CD4-positive, alpha-beta memory T cell (primary cell): ENCODE data around the gene CBS. TPM values are rescaled to one million over a fixed set of nuclear protein-coding genes. Genes with fewer than 3 reads are reported as not detected.
A peak's percentile ranks its signal among the peaks of the same experiment; 100 is the strongest.
"Not testable (repeated sequence)": the region's sequence is repeated elsewhere in the genome, so short reads cannot be mapped to it uniquely, and the experiment has no call there.

Experiments used
- CTCF ChIA-PET: fragments of 350-600 bp; sonication (Branson Sonifier 250); formaldehyde crosslinking; loops from one replicate; lab custom pipeline; 2021; ENCODE audit warnings: inconsistent platforms; ENCODE audit not compliant: partially characterized antibody; lab: Charles Lee
- POLR2A ChIA-PET: fragments of 350-600 bp; sonication (Branson Sonifier 250); formaldehyde crosslinking; loops from one replicate; lab custom pipeline; 2021; ENCODE audit not compliant: partially characterized antibody; lab: Charles Lee
- DNase-seq, 5 donors: peaks; one replicate each; pipeline versions ENCODE4 v3.0.0 to v3.0.0-alpha.2; 2020 to 2022; ENCODE audit warnings: mixed read lengths in 1 of 5
- H3K27ac ChIP-seq: one replicate; pipeline ENCODE4 v1.7.0; 2013; ENCODE audit warnings: low read depth, low read length
- H3K27me3 ChIP-seq: 2 replicates; pipeline ENCODE4 v1.7.0; 2013; ENCODE audit warnings: mild to moderate bottlenecking, low read length, moderate library complexity; ENCODE audit not compliant: insufficient read depth
- H3K36me3 ChIP-seq: 2 replicates; pipeline ENCODE4 v1.7.0; 2013; ENCODE audit warnings: mild to moderate bottlenecking, low read length, moderate library complexity; ENCODE audit not compliant: insufficient read depth
- H3K4me1 ChIP-seq: 2 replicates; pipeline ENCODE4 v1.7.0; 2013; ENCODE audit warnings: mild to moderate bottlenecking, low read length, moderate library complexity; ENCODE audit not compliant: insufficient read depth
- H3K4me3 ChIP-seq, 2 donors: one replicate each; pipeline ENCODE4 v1.7.0; 2013; ENCODE audit warnings: low read length in 2 of 2, mild to moderate bottlenecking in 1 of 2
- H3K9me3 ChIP-seq, 2 donors: one replicate each; pipeline ENCODE4 v1.7.0; 2013; ENCODE audit warnings: low read length in 2 of 2, control low read depth in 1 of 2; ENCODE audit not compliant: control insufficient read depth in 1 of 2
- H3K27ac Mint-ChIP-seq, 7 donors: one replicate each; pipeline ENCODE4 v1.8.0; 2020 to 2021; ENCODE audit warnings: mixed read lengths in 7 of 7, mild to moderate bottlenecking in 6 of 7, inconsistent platforms in 3 of 7, moderate library complexity in 3 of 7
- H3K27me3 Mint-ChIP-seq, 2 donors: one replicate each; pipeline ENCODE4 v1.8.0; 2020 to 2021; ENCODE audit warnings: mixed read lengths in 2 of 2
- H3K36me3 Mint-ChIP-seq, 2 donors: one replicate each; pipeline ENCODE4 v1.8.0; 2020 to 2021; ENCODE audit warnings: mixed read lengths in 2 of 2, inconsistent platforms in 1 of 2, mild to moderate bottlenecking in 1 of 2
- H3K4me1 Mint-ChIP-seq, 4 donors: one replicate each; pipeline ENCODE4 v1.8.0; 2020 to 2021; ENCODE audit warnings: mixed read lengths in 4 of 4, mild to moderate bottlenecking in 1 of 4
- H3K4me3 Mint-ChIP-seq, 8 donors: one replicate each; pipeline ENCODE4 v1.8.0; 2020 to 2021; ENCODE audit warnings: mixed read lengths in 8 of 8, mild to moderate bottlenecking in 7 of 8, moderate library complexity in 6 of 8, inconsistent platforms in 3 of 8
- H3K9me3 Mint-ChIP-seq, 8 donors: one replicate each; pipeline ENCODE4 v1.8.0; 2020 to 2021; ENCODE audit warnings: mixed read lengths in 8 of 8, mild to moderate bottlenecking in 5 of 8, inconsistent platforms in 3 of 8, moderate library complexity in 1 of 8
- intact Hi-C: fragments of 100-400 bp; cut with micrococcal nuclease; formaldehyde crosslinking; loops from one replicate; pipeline ENCODE4 v1.15.1; 2023
- polyA plus RNA-seq, 2 donors: library from polyadenylated mRNA; unstranded; fragments of 300-500 nt; fragmentation: Illumina TruSeq; gene quantifications; one replicate each; pipeline ENCODE4 v1.2.3, GENCODE V29; 2021
- total RNA-seq, 2 experiments: library from RNA; stranded (reverse); gene quantifications; one replicate each; pipeline ENCODE4 v1.2.3, GENCODE V29; 2021

Gene CBS
- total RNA-seq, result under 1 TPM in 1 of 2 experiments, not detected in 1; 0.81 TPM
- polyA plus RNA-seq, result not detected

DNA sequence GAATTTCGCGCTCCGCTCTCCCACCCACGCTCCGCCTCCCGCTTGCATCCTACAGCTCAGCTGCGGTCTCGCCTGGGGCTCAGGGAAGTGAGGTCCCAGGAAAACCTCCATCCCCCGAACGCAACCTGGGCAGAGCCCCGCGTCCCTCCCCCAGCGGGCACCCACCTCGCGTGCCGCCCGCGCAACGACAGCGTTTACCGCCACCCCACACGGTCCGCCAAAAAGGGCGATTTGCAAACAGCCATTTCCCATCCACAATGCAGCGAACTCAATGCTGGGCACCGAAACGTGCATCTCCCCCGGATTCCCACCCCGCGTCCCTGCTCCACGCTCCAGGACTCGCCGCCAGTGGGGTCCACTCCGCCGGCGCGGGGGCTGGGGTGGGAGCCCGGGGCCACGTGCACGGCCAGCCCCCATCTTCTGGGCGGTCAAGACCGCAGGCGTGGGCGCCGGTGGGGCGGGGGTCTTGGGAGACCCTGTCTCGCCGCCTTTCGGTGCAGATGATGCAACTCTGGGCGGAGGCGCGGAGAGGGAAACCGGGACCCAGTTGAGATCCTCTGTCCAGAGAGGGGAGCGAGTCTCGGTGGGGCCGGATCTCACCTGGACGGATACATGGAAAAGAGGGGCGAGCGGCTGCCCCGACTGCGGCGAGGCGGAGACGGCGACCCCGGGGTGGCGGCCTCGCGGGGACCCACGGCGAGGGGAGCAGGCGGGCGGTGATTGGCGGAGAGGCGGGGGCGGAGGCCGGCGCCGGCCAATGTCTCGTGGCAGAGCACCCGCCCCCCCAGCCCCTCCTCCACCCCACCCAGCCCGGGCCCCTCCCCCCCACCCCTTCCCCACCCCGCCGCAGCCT, at the start of gene CBS:
TSS of gene CBS (minus strand) at position 666 of the 853 bp plus-strand sequence. CDS start 3,642 bp downstream, outside the sequence.
- H3K27ac ChIP-seq, POLR2A ChIA-PET, H3K27me3 Mint-ChIP-seq, DNase-seq, H3K4me1 ChIP-seq, H3K4me1 Mint-ChIP-seq, intact Hi-C loops, H3K36me3 ChIP-seq, H3K36me3 Mint-ChIP-seq, H3K27ac Mint-ChIP-seq, H3K4me3 Mint-ChIP-seq, CTCF ChIA-PET, H3K4me3 ChIP-seq, H3K9me3 ChIP-seq, H3K27me3 ChIP-seq, H3K9me3 Mint-ChIP-seq: not testable (repeated sequence)

DNA sequence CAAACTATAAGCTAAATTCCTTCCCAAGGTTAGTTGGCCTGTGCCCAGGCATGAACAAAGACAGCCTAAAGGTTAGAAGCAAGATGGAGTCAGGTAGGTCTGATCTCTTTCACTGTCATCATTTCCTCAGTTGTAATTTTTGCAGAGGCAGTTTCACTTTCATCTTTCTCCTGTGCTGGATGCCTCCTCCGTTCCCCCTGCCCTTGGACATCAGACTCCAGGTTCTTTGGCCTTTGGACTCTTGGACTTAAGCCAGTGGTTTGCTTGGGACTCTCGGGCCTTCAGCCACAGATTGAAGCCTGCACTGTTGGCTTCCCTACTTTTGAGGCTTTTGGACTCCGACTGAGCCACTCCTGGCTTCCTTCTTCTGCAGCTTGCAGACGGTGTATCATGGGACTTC, 40.3 kb upstream of the CBS start:
- H3K27ac ChIP-seq, H3K4me1 Mint-ChIP-seq, intact Hi-C loops, H3K9me3 ChIP-seq, H3K9me3 Mint-ChIP-seq, CTCF ChIA-PET, H3K4me1 ChIP-seq, DNase-seq, POLR2A ChIA-PET, H3K27me3 ChIP-seq, H3K27me3 Mint-ChIP-seq, H3K27ac Mint-ChIP-seq, H3K36me3 ChIP-seq, H3K36me3 Mint-ChIP-seq, H3K4me3 ChIP-seq, H3K4me3 Mint-ChIP-seq: not testable (repeated sequence)

DNA sequence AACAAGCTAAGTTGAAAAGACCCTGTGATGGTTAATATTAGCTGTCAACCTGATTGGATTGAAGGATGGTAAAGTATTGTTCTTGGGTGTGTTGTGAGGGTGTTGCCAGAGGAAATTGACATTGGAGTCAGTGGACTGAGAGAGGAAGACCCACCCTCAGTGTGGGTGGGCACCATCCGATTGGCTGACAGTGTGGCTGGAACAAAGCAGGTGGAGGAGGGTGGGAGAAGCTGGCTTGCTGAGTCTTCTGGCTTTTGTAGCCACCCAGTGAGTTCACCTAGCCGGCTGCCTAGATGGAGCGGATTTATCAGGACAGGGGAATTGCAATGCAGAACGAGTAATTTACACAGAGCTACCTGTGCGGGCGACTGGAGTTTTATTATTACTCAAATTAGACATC, 38.8 kb upstream of the CBS start:
- H3K4me1 Mint-ChIP-seq, H3K9me3 ChIP-seq, CTCF ChIA-PET, DNase-seq, intact Hi-C loops, H3K27ac ChIP-seq, H3K27me3 ChIP-seq, H3K36me3 Mint-ChIP-seq, H3K4me3 Mint-ChIP-seq, H3K36me3 ChIP-seq, H3K27me3 Mint-ChIP-seq, POLR2A ChIA-PET, H3K27ac Mint-ChIP-seq, H3K9me3 Mint-ChIP-seq, H3K4me1 ChIP-seq, H3K4me3 ChIP-seq: not testable (repeated sequence)

GRCh38 chr21:43109006-43109405, 33.4 kb upstream of the CBS start:
- H3K27me3 Mint-ChIP-seq, H3K27ac Mint-ChIP-seq, H3K4me3 Mint-ChIP-seq, H3K9me3 Mint-ChIP-seq, H3K4me1 Mint-ChIP-seq, CTCF ChIA-PET, H3K4me3 ChIP-seq, H3K36me3 ChIP-seq, H3K27me3 ChIP-seq, H3K4me1 ChIP-seq, intact Hi-C loops, H3K36me3 Mint-ChIP-seq, DNase-seq, H3K27ac ChIP-seq, POLR2A ChIA-PET, H3K9me3 ChIP-seq: not testable (repeated sequence)

DNA sequence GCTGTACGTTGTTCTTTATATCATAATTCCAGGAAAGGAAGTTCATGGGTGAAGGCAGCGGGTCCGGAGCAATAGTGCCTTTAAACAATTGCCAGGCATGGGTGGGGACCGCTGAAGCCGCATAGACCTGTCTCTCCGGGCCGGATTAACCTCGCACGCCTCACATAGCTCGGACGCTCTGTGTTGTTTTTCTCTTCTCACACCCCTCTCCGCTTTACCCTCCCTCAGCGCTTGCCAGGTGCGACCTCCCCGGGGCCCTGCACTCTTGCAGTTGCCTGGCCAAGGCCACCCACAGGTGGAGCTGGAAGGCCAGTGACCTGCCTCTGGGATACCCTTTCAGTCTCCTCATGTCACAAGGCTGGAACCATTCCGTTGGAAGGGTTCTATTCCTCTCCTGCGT, 32.5 kb upstream of the CBS start:
- H3K4me3 Mint-ChIP-seq, DNase-seq, H3K4me1 Mint-ChIP-seq, H3K9me3 ChIP-seq, H3K4me1 ChIP-seq, H3K27ac Mint-ChIP-seq, POLR2A ChIA-PET, H3K27me3 Mint-ChIP-seq, CTCF ChIA-PET, H3K27me3 ChIP-seq, intact Hi-C loops, H3K36me3 ChIP-seq, H3K36me3 Mint-ChIP-seq, H3K27ac ChIP-seq, H3K4me3 ChIP-seq, H3K9me3 Mint-ChIP-seq: not testable (repeated sequence)

DNA sequence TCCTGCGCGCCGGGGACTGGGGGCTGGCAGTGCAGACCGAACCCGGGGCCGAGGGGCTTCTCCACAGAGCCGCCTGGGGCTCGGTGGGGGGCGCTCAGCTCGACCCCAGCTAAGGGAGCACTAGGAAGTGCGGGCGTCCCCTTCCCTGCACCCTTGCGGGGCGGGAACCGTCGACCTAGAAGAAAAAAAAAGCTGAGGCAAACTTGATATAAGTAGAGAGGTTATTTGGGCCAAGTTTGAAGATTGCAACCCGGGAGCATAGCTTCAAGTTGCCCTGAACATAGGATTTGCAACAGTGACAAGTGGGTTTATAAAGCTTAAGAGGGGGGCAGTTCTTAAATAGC, 32.1 kb upstream of the CBS start:
- CTCF ChIA-PET, intact Hi-C loops, H3K4me1 Mint-ChIP-seq, H3K9me3 ChIP-seq, H3K4me3 Mint-ChIP-seq, H3K36me3 Mint-ChIP-seq, H3K36me3 ChIP-seq, DNase-seq, H3K27ac Mint-ChIP-seq, H3K4me1 ChIP-seq, H3K27ac ChIP-seq, H3K27me3 ChIP-seq, H3K27me3 Mint-ChIP-seq, H3K4me3 ChIP-seq, H3K9me3 Mint-ChIP-seq, POLR2A ChIA-PET: not testable (repeated sequence)

- H3K27me3 Mint-ChIP-seq, POLR2A ChIA-PET, intact Hi-C loops, CTCF ChIA-PET, H3K4me1 ChIP-seq, H3K27me3 ChIP-seq, H3K9me3 ChIP-seq, H3K9me3 Mint-ChIP-seq, H3K36me3 Mint-ChIP-seq, H3K4me3 ChIP-seq, H3K36me3 ChIP-seq, H3K4me1 Mint-ChIP-seq: not testable (repeated sequence)
- H3K4me3 Mint-ChIP-seq, result peak within 1 kb of the TSS in 5 of 8 donors; percentile 35 to 79 (median 50)
- H3K27ac Mint-ChIP-seq, result peak within 1 kb of the TSS in 2 of 7 donors; percentile 35 to 57
- peak within 1 kb of the TSS; percentile 43 for H3K27ac ChIP-seq
- peak; percentile 68 to 87 (median 77) for DNase-seq
Measured at GRCh38 chr21:43106965-43107793, 31.5 kb upstream of the CBS start, which contains the start of gene U2AF1. TSS of gene U2AF1 (minus strand) at chr21:43107570. CDS start at chr21:43107494, 76 bp downstream.
